HepG2 (cell line): Measurements from ENCODE around the gene SLC12A5. TPM values are rescaled to one million over a fixed set of nuclear protein-coding genes. Genes with fewer than 3 reads are reported as not detected.

Experiments used
- ATAC-seq: fragments of 200-7000 bp; cut with Tn5 transposase; 3 replicates; pipeline ENCODE4 v1.9.1; 2020; ENCODE audit warnings: mild to moderate bottlenecking, moderate library complexity
- BruUV-seq: library from RNA; stranded (reverse); fragments of 400-500 nt; replicated peaks from 2 replicates; lab custom pipeline; 2021; lab: Mats Ljungman, UMichigan
- CTCF ChIA-PET: fragments of 300-600 bp; formaldehyde crosslinking; extraction: SDS; loops from one replicate; lab custom pipeline; 2021; ENCODE audit warnings: low total read pairs, inconsistent platforms, low intra/inter-chr PET ratio; lab: Yijun Ruan, JAX
- POLR2A ChIA-PET: fragments of 350-600 bp; sonication (Branson Sonifier 250); formaldehyde crosslinking; loops from one replicate; lab custom pipeline; 2020; ENCODE audit warnings: antibody characterized with exemption, inconsistent platforms; lab: Yijun Ruan, JAX
- DNase-seq: peaks from one replicate; pipeline ENCODE4 v3.0.0-alpha.2; 2015; ENCODE audit warnings: low spot score
- FAIRE-seq: peaks from 3 replicates; lab custom pipeline; 2011; peaks lifted over from hg19 to GRCh38; lab: Jason Lieb, UNC
- H2AFZ ChIP-seq: one replicate; pipeline ENCODE4 v1.6.1; 2011; ENCODE audit warnings: low read length, inconsistent platforms
- H3K27ac ChIP-seq: fragments of 300-600 bp; 3 replicates; pipeline ENCODE4 v1.8.0; 2011; ENCODE audit warnings: mixed run types, mild to moderate bottlenecking, mixed read lengths, low read length, inconsistent platforms; ENCODE audit not compliant: insufficient read depth; ENCODE audit errors: extremely low read length
- H3K27me3 ChIP-seq, 2 experiments: fragments of 200-600 bp in 1 of 2; 2 replicates in 1 of 2; 3 replicates in 1 of 2; pipeline versions ENCODE4 v1.6.0 to v1.8.0; 2011; ENCODE audit warnings: low read length in 2 of 2, mild to moderate bottlenecking in 2 of 2, moderate library complexity in 2 of 2, inconsistent platforms in 1 of 2; ENCODE audit not compliant: insufficient read depth in 2 of 2, control insufficient read depth in 1 of 2
- H3K36me3 ChIP-seq, 2 experiments: fragments of 200-600 bp in 1 of 2; replicated peaks in 1 of 2; 2 replicates in 1 of 2; 3 replicates in 1 of 2; pipeline versions ENCODE4 v1.5.1 to v1.8.0; 2011; ENCODE audit warnings: low read length in 2 of 2, inconsistent platforms in 1 of 2; ENCODE audit not compliant: insufficient read depth in 2 of 2, control insufficient read depth in 1 of 2
- H3K4me1 ChIP-seq: 2 replicates; pipeline ENCODE4 v1.5.1; 2012; ENCODE audit warnings: low read length, inconsistent platforms; ENCODE audit not compliant: insufficient read depth
- H3K4me2 ChIP-seq: 2 replicates; pipeline ENCODE4 v1.6.0; 2011; ENCODE audit warnings: low read depth, low read length, inconsistent platforms
- H3K4me3 ChIP-seq, 3 experiments: fragments of 200-600 bp in 1 of 3; sonication (generic), shearing (Covaris generic) in 1 of 3; replicated peaks in 1 of 3; 2 replicates each; pipeline ENCODE4 v1.5.1; 2011 to 2016; ENCODE audit warnings: low read length in 3 of 3, inconsistent platforms in 2 of 3, low read depth in 2 of 3, mild to moderate bottlenecking in 2 of 3, control low read depth in 1 of 3, mixed read lengths in 1 of 3; ENCODE audit not compliant: insufficient read depth in 1 of 3
- H3K79me2 ChIP-seq: one replicate; pipeline ENCODE4 v1.6.1; 2011; ENCODE audit warnings: low read length, inconsistent platforms; ENCODE audit not compliant: insufficient read depth
- H3K9ac ChIP-seq: 2 replicates; pipeline ENCODE4 v1.6.0; 2011; ENCODE audit warnings: mild to moderate bottlenecking, low read depth, low read length, inconsistent platforms; ENCODE audit not compliant: insufficient read depth
- H3K9me3 ChIP-seq: 2 replicates; pipeline ENCODE4 v1.5.1; 2012; ENCODE audit warnings: mild to moderate bottlenecking, low read length
- H4K20me1 ChIP-seq: 2 replicates; pipeline ENCODE4 v1.6.0; 2011; ENCODE audit warnings: inconsistent platforms, mild to moderate bottlenecking, low read length, moderate library complexity; ENCODE audit not compliant: insufficient read depth
- CBX1 ChIP-seq: IDR thresholded peaks from one replicate; pipeline ENCODE4 v1.6.1; 2016; ENCODE audit warnings: antibody characterized with exemption, low read depth
- FLYWCH1 ChIP-seq: sonication (generic); formaldehyde crosslinking; IDR thresholded peaks from 2 replicates; pipeline ENCODE4 v1.8.1; 2023; ENCODE audit warnings: mild to moderate bottlenecking, missing genetic modification reagents
- GABPA ChIP-seq, 2 experiments: IDR thresholded peaks; 2 replicates each; pipeline ENCODE4 v1.6.1; 2011 to 2016; ENCODE audit warnings: low read depth in 2 of 2, low read length in 1 of 2, missing biosample characterization in 1 of 2, missing genetic modification characterization in 1 of 2
- IRF2 ChIP-seq: IDR thresholded peaks from 2 replicates; pipeline ENCODE4 v1.6.1; 2018; ENCODE audit warnings: missing genetic modification reagents, missing compliant biosample characterization
- KMT2B ChIP-seq: IDR thresholded peaks from 2 replicates; pipeline ENCODE4 v1.6.1; 2016; ENCODE audit warnings: missing genetic modification reagents, missing compliant biosample characterization
- PBX2 ChIP-seq: IDR thresholded peaks from 2 replicates; pipeline ENCODE4 v1.6.1; 2016; ENCODE audit warnings: control low read depth
- REST ChIP-seq, 2 experiments: IDR thresholded peaks; 2 replicates each; pipeline ENCODE4 v1.6.1; 2011 to 2012; ENCODE audit warnings: low read length in 2 of 2, borderline replicate concordance in 1 of 2, low read depth in 1 of 2, mild to moderate bottlenecking in 1 of 2, moderate library complexity in 1 of 2
- YEATS4 ChIP-seq: sonication (generic); formaldehyde crosslinking; IDR thresholded peaks from 2 replicates; pipeline ENCODE4 v1.4.0; 2020; ENCODE audit warnings: missing genetic modification reagents, borderline replicate concordance
- ZNF234 ChIP-seq: sonication (generic); formaldehyde crosslinking; conservative IDR thresholded peaks from 2 replicates; pipeline ENCODE4 v1.5.1; 2020; ENCODE audit warnings: mild to moderate bottlenecking, missing genetic modification reagents
- ZNF235 ChIP-seq: sonication (generic); formaldehyde crosslinking; IDR thresholded peaks from 2 replicates; pipeline ENCODE4 v1.8.1; 2023; ENCODE audit warnings: mild to moderate bottlenecking, missing genetic modification reagents, borderline replicate concordance
- ZNF337 ChIP-seq: sonication (generic); formaldehyde crosslinking; IDR thresholded peaks from 2 replicates; pipeline ENCODE4 v1.5.1; 2020; ENCODE audit warnings: missing genetic modification reagents, low read depth, mild to moderate bottlenecking, borderline replicate concordance
- ZNF44 ChIP-seq: sonication (generic); formaldehyde crosslinking; IDR thresholded peaks from 2 replicates; pipeline ENCODE4 v1.5.1; 2020; ENCODE audit warnings: mild to moderate bottlenecking, missing genetic modification reagents
- WGBS: methylation state at CpG from one replicate; pipeline ENCODE4 v1.1.6; 2017; ENCODE audit warnings: low lambda C conversion rate; 5-methylcytosine and 5-hydroxymethylcytosine counted together
- in situ Hi-C: cut with HindIII; loops from 2 replicates; pipeline ENCODE4 v1.10.0; 2017; ENCODE audit warnings: low pct_unique_long_range_greater_than_20kb; ENCODE audit not compliant: extremely low pct_ligation_motif_present
- intact Hi-C: fragments of 100-400 bp; cut with micrococcal nuclease; formaldehyde crosslinking; loops from one replicate; pipeline ENCODE4 v1.10.0; 2022; ENCODE audit not compliant: unreplicated experiment
- polyA plus RNA-seq, 8 experiments: library from polyadenylated mRNA; depleted of rRNA in 3 of 8; stranded (reverse) in 7 of 8; unstranded in 1 of 8; fragments of >200 nt; fragmentation: Illumina TruSeq in 4 of 8; extraction: Trizol in 4 of 8; gene quantifications; 2 replicates each; pipeline versions ENCODE4 v1.2.1 to v1.2.3, GENCODE V29; 2011 to 2016; ENCODE audit warnings: low read depth in 4 of 8, missing spikeins in 1 of 8, mixed read lengths in 1 of 8; ENCODE audit not compliant: insufficient read depth in 1 of 8
- total RNA-seq, 5 experiments: library from RNA; depleted of rRNA; stranded (reverse); fragments of >200 nt; fragmentation: Illumina TruSeq; extraction: Trizol; gene quantifications; 2 replicates each; pipeline ENCODE4 v1.2.3, GENCODE V29; 2016; ENCODE audit warnings: low read depth in 1 of 5

SLC12A5 gene
- total and polyA plus RNA-seq, 2 of the 13 experiments (the other 11 are each of a cell fraction or from before 2014, with no cell fraction given) = 4.3 to 5.4 TPM

GRCh38 chr20:46028110-46028509 is 905 bp upstream of the SLC12A5 start (continued):
- no peak for TF ChIP-seq PBX2
- no peak for TF ChIP-seq KMT2B
- TF ChIP-seq ZNF337 (CRISPR knock-in tag) = no peak
- TF ChIP-seq ZNF235 (CRISPR knock-in tag) = no peak

GRCh38 chr20:46030284-46031013 is 1.4 kb downstream of the SLC12A5 start:
- TF ChIP-seq IRF2 (no peak), CBX1 (no peak), GABPA (IDR thresholded peaks at IDR 0.05; ENCODE audit: low read depth, low read length) (0 out of 2 replicates have a peak, but pooled peaks have one; percentile 11), GABPA (CRISPR knock-in tag; IDR thresholded peaks at IDR 0.05; ENCODE audit: low read depth) (no peak), FLYWCH1 (no peak), YEATS4 (CRISPR knock-in tag) (no peak), ZNF44 (CRISPR knock-in tag) (no peak), REST (IDR thresholded peaks at IDR 0.05; ENCODE audit: borderline replicate concordance in 1 of 2, low read depth in 1 of 2, low read length in 2 of 2) (peak in 1 of 2 experiments; percentile 16; a peak in 3 of 4 replicates), ZNF234 (CRISPR knock-in tag) (no peak)
- Histone ChIP-seq H3K4me1 (no peaks in the 10 kb centered on the region), H3K27ac (no peak overlapping the region), H3K4me2 (no peak overlapping the region), H3K27me3 (peaks cover 7 to 32% of the 10 kb centered on the region in 2 experiments), H2AFZ (no peak overlapping the region), H3K9ac (no peak overlapping the region), H4K20me1 (peaks cover 31% of the 10 kb centered on the region), H3K79me2 (no peaks in the 10 kb centered on the region), H3K4me3 (no peak overlapping the region), H3K36me3 (no peaks in the 10 kb centered on the region), H3K9me3 (no peaks in the 10 kb centered on the region)
- ATAC-seq (no peak), DNase-seq (no peak), FAIRE-seq (no peak)
- intact Hi-C loops (no loop called here), in situ Hi-C loops (no loop called here)
- no TSS peak for BruUV-seq
- POLR2A ChIA-PET = no interaction called here
- WGBS = 52% methylated on average over 49 of the region's 49 CpGs
- CTCF ChIA-PET = no interaction called here
